WTC11 (cell line): ENCODE results near the gene EML2.

Experiments used
- TF ChIP-seq, protein P1 (sequence below): sonication (generic); formaldehyde crosslinking; IDR thresholded peaks from 2 replicates; pipeline ENCODE4 v1.8.1; 2023; ENCODE audit warnings: mild to moderate bottlenecking, missing genetic modification reagents, moderate library complexity
- TF ChIP-seq, protein P2 (sequence below): fragments of 200-600 bp; IDR thresholded peaks from 2 replicates; pipeline ENCODE4 v1.8.0; 2022; ENCODE audit warnings: antibody characterized with exemption
- TF ChIP-seq, protein P3 (sequence below): sonication (generic); formaldehyde crosslinking; IDR thresholded peaks from 2 replicates; pipeline ENCODE4 v1.8.0; 2022; ENCODE audit warnings: mild to moderate bottlenecking, missing genetic modification reagents

DNA sequence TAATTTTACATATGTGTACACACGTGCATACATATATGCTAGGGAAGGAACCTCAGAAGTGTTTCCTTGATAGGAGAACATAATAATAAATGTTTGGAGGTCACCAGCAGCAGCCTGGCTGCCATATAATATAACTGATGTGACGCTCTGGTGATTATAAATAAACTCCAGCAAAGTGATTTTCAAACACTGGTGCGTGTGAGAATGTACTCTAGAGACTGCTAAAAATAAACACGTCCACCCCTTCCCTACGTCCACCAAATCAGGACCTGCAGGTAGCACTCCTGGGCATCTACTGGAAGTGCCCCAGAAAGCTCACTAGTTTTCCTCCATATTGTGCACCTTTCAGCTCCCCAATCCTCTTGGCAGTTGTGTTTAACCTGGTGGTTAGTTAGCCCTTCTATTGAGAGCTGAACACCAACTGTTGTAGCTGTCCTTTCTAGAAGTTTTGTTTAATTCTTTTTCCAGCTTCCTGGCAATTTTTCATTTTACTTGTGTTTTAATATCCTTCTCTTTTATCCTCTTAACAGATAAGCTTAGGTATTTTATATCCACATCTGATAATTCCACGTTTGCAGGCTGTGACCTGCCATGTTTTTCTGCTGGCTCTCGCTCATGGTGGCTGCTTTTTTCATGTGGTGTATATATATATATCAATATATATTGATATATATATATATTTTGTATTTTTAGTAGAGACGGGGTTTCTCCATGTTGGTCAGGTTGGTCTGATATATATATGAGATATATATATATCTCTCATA is 67.6 kb downstream of the EML2 start:
- TF ChIP-seq, protein P1, sequence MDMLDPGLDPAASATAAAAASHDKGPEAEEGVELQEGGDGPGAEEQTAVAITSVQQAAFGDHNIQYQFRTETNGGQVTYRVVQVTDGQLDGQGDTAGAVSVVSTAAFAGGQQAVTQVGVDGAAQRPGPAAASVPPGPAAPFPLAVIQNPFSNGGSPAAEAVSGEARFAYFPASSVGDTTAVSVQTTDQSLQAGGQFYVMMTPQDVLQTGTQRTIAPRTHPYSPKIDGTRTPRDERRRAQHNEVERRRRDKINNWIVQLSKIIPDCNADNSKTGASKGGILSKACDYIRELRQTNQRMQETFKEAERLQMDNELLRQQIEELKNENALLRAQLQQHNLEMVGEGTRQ (CRISPR knock-in tag): no peak
- TF ChIP-seq, protein P2, sequence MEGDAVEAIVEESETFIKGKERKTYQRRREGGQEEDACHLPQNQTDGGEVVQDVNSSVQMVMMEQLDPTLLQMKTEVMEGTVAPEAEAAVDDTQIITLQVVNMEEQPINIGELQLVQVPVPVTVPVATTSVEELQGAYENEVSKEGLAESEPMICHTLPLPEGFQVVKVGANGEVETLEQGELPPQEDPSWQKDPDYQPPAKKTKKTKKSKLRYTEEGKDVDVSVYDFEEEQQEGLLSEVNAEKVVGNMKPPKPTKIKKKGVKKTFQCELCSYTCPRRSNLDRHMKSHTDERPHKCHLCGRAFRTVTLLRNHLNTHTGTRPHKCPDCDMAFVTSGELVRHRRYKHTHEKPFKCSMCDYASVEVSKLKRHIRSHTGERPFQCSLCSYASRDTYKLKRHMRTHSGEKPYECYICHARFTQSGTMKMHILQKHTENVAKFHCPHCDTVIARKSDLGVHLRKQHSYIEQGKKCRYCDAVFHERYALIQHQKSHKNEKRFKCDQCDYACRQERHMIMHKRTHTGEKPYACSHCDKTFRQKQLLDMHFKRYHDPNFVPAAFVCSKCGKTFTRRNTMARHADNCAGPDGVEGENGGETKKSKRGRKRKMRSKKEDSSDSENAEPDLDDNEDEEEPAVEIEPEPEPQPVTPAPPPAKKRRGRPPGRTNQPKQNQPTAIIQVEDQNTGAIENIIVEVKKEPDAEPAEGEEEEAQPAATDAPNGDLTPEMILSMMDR: no peak
- TF ChIP-seq, protein P3, sequence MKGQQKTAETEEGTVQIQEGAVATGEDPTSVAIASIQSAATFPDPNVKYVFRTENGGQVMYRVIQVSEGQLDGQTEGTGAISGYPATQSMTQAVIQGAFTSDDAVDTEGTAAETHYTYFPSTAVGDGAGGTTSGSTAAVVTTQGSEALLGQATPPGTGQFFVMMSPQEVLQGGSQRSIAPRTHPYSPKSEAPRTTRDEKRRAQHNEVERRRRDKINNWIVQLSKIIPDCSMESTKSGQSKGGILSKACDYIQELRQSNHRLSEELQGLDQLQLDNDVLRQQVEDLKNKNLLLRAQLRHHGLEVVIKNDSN (CRISPR knock-in tag): no peak
